Caco-2 (cell line): ENCODE results near the gene PACS1. TPM values are rescaled to one million over a fixed set of nuclear protein-coding genes. Genes with fewer than 3 reads are reported as not detected.

Source experiments
- BruUV-seq: library from RNA; stranded (reverse); fragments of 400-500 nt; replicated peaks from 2 replicates; lab custom pipeline; 2021; lab: Mats Ljungman, UMichigan
- CTCF ChIA-PET: fragments of 300-600 bp; sonication (Branson Sonifier 250); formaldehyde crosslinking; loops from one replicate; lab custom pipeline; 2022; ENCODE audit warnings: antibody characterized with exemption; lab: Charles Lee
- POLR2A ChIA-PET: fragments of 300-600 bp; sonication (Branson Sonifier 250); formaldehyde crosslinking; loops from one replicate; lab custom pipeline; 2022; ENCODE audit warnings: antibody characterized with exemption; lab: Charles Lee
- DNase-seq, 2 experiments: peaks; one replicate each; pipeline versions ENCODE4 v3.0.0 to v3.0.0-alpha.2; 2020 to 2022
- H3K27me3 ChIP-seq: replicated peaks from 2 replicates; pipeline ENCODE4 v1.6.0; 2011; ENCODE audit warnings: low read length; ENCODE audit not compliant: control insufficient read depth, insufficient read depth
- H3K36me3 ChIP-seq: 2 replicates; pipeline ENCODE4 v1.5.1; 2011; ENCODE audit warnings: low read length; ENCODE audit not compliant: control insufficient read depth, insufficient read depth
- H3K4me1 ChIP-seq: fragments of 250-450 bp; sonication (Bioruptor Pico); 2 replicates; pipeline ENCODE4 v1.5.1; 2020; ENCODE audit warnings: mild to moderate bottlenecking
- H3K4me3 ChIP-seq: 2 replicates; pipeline ENCODE4 v1.5.1; 2011; ENCODE audit warnings: low read depth, mild to moderate bottlenecking, control low read depth, low read length
- H3K9me3 ChIP-seq: fragments of 250-450 bp; sonication (Bioruptor Pico); 2 replicates; pipeline ENCODE4 v1.5.1; 2020; ENCODE audit warnings: mild to moderate bottlenecking, moderate library complexity
- H3K27ac Mint-ChIP-seq: one replicate; pipeline ENCODE4 v1.8.0; 2022; ENCODE audit warnings: mixed read lengths; ENCODE audit not compliant: unreplicated experiment
- H3K27me3 Mint-ChIP-seq: one replicate; pipeline ENCODE4 v1.8.0; 2022; ENCODE audit warnings: mixed read lengths; ENCODE audit not compliant: insufficient read depth, unreplicated experiment
- H3K36me3 Mint-ChIP-seq: one replicate; pipeline ENCODE4 v1.8.0; 2022; ENCODE audit warnings: mild to moderate bottlenecking, mixed read lengths; ENCODE audit not compliant: insufficient read depth, unreplicated experiment
- H3K4me1 Mint-ChIP-seq: one replicate; pipeline ENCODE4 v1.8.0; 2022; ENCODE audit warnings: low read depth, mixed read lengths; ENCODE audit not compliant: unreplicated experiment
- H3K4me3 Mint-ChIP-seq: one replicate; pipeline ENCODE4 v1.8.0; 2022; ENCODE audit warnings: mild to moderate bottlenecking, moderate library complexity, mixed read lengths; ENCODE audit not compliant: unreplicated experiment
- H3K9me3 Mint-ChIP-seq: one replicate; pipeline ENCODE4 v1.8.0; 2022; ENCODE audit warnings: mixed read lengths; ENCODE audit not compliant: unreplicated experiment
- intact Hi-C: fragments of 100-400 bp; cut with micrococcal nuclease; formaldehyde crosslinking; loops from one replicate; pipeline ENCODE4 v1.10.0; 2022; ENCODE audit not compliant: unreplicated experiment
- total RNA-seq: library from RNA; stranded (reverse); gene quantifications from 2 replicates; pipeline ENCODE4 v1.2.3, GENCODE V29; 2022
- TF ChIP-seq, protein P1 (sequence below), 2 experiments: fragments of 200-600 bp in 1 of 2; IDR thresholded peaks; 1 replicate in 1 of 2; 2 replicates in 1 of 2; pipeline versions ENCODE4 v1.5.1 to v1.8.0; 2011 to 2022; ENCODE audit warnings: antibody characterized with exemption in 1 of 2, control low read depth in 1 of 2, inconsistent platforms in 1 of 2, low read depth in 1 of 2, low read length in 1 of 2, mild to moderate bottlenecking in 1 of 2, moderate library complexity in 1 of 2; ENCODE audit not compliant: insufficient read depth in 1 of 2, severe bottlenecking in 1 of 2, unreplicated experiment in 1 of 2

The PACS1 gene
- total RNA-seq, 1 experiment from 2014 or later: 82.2 TPM

DNA sequence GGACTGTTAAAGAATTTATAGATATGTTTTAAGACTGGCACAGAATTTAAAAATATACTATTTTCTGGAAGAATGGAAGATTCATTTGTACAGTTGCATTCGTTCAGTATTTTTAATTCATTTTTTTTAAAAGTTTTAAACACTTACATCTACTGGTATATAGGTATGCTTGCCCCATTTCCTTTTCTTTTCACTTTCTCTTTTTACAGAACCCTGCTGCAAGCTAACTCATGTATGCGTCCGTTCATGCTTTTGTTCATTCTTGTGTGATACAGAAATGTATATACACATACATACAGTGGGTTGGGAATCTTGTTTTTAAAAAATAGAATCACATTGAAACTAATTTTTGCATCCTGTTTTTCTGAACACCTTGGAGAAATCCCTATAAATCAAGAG is 31.0 kb downstream of the PACS1 start:
- no peak for DNase-seq
- CTCF ChIA-PET: no interaction called here
- Histone ChIP-seq H3K36me3 (no peaks in the 10 kb centered on the region), H3K9me3 (no peaks in the 10 kb centered on the region), H3K27me3 (no peaks in the 10 kb centered on the region), H3K4me1 (no peaks in the 10 kb centered on the region), H3K4me3 (no peak overlapping the region)
- Mint-ChIP-seq H3K9me3 (no peaks in the 10 kb centered on the region), H3K36me3 (peaks cover 12% of the 10 kb centered on the region), H3K27ac (no peak overlapping the region), H3K4me3 (no peak overlapping the region), H3K27me3 (no peaks in the 10 kb centered on the region), H3K4me1 (no peaks in the 10 kb centered on the region)
- TF ChIP-seq, protein P1, sequence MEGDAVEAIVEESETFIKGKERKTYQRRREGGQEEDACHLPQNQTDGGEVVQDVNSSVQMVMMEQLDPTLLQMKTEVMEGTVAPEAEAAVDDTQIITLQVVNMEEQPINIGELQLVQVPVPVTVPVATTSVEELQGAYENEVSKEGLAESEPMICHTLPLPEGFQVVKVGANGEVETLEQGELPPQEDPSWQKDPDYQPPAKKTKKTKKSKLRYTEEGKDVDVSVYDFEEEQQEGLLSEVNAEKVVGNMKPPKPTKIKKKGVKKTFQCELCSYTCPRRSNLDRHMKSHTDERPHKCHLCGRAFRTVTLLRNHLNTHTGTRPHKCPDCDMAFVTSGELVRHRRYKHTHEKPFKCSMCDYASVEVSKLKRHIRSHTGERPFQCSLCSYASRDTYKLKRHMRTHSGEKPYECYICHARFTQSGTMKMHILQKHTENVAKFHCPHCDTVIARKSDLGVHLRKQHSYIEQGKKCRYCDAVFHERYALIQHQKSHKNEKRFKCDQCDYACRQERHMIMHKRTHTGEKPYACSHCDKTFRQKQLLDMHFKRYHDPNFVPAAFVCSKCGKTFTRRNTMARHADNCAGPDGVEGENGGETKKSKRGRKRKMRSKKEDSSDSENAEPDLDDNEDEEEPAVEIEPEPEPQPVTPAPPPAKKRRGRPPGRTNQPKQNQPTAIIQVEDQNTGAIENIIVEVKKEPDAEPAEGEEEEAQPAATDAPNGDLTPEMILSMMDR (IDR thresholded peaks at IDR 0.05; ENCODE audit: insufficient read depth in 1 of 2, low read depth in 1 of 2, low read length in 1 of 2, severe bottlenecking in 1 of 2, unreplicated experiment in 1 of 2): no peak
- intact Hi-C loops: no loop called here
- BruUV-seq: no TSS peak
- POLR2A ChIA-PET: no interaction called here

DNA sequence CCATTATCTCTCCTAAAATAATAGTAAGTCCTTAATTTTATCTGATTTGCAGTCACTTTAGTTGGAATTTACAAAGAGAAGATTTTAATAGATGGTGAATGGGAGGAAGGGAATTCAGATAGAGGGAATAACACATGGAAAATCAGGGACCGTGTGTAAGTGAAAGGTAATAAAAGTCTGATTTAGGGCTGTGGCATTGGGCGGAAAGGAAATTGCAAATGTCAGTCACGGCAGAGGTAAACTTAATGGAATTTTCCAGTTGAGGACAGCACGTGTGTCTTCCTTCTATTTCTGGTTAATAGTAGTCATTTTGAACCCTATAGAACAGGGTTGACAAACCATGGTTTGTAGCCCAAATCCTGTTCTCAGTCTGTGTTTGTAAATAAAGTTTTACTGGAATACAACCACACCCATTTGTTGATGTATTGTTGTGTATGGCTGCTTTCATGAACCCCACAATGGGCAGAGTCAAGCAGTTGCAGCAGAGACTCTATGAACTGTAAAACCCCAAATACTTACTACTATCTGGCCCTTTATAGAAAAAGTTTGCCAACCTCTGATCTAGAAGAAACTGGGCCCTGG is 34.1 kb downstream of the PACS1 start:
- Mint-ChIP-seq H3K4me1 (peaks cover 14% of the 10 kb centered on the region), H3K9me3 (no peaks in the 10 kb centered on the region), H3K4me3 (no peak overlapping the region), H3K36me3 (peaks cover 7% of the 10 kb centered on the region), H3K27ac (peak overlapping the region; percentile 41), H3K27me3 (no peaks in the 10 kb centered on the region)
- TF ChIP-seq, protein P1 (IDR thresholded peaks at IDR 0.05; ENCODE audit: insufficient read depth in 1 of 2, low read depth in 1 of 2, low read length in 1 of 2, severe bottlenecking in 1 of 2, unreplicated experiment in 1 of 2): no peak
- ChIA-PET CTCF (no interaction called here), POLR2A (no interaction called here)
- Histone ChIP-seq H3K4me3 (no peak overlapping the region), H3K27me3 (no peaks in the 10 kb centered on the region), H3K36me3 (no peaks in the 10 kb centered on the region), H3K4me1 (peaks cover 15% of the 10 kb centered on the region), H3K9me3 (no peaks in the 10 kb centered on the region)
- BruUV-seq: no TSS peak
- DNase-seq: no peak
- intact Hi-C loops: no loop called here

DNA sequence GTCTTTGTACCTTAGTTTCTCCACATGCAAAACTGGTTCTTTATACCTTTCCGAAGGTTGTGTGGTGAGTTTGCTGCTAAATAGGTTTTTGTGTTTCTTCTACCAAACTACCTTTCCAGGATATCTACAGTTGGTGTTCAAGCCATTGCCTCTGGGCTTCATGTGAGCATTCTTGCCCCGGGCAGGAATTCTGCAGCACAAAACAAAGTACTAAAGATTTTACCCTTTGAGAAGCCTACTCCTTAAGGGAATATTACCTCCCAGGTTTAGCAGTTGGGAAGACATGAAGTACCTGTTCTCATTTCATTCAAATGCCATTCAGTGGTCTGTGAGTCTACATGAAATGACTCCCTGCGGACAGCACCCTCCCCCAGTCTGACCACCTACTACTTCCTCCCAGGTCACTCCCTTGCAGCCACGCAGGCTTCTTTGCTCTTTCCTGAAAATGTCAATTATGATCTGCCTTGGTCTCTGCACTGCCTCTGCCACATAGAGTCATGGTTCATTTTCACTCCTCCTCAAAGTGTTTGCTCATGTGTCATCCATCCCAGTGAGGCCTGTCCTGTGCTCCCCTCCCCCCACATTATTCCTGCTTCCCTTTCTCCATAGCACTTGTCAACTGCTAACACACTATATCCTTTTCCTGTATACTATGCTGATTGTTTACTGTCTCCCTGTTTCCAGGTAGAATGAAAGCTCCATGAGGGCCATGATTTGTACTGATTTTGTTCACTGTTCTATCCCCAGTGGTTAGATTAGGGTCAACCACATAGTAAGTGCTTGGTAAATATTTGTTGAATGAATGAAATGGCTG is 36.9 kb downstream of the PACS1 start:
- no TSS peak for BruUV-seq
- Histone ChIP-seq H3K27me3 (no peaks in the 10 kb centered on the region), H3K4me1 (peaks cover 24% of the 10 kb centered on the region), H3K9me3 (no peaks in the 10 kb centered on the region), H3K36me3 (no peaks in the 10 kb centered on the region), H3K4me3 (no peak overlapping the region)
- peak overlapping the region; percentile 15 for H3K4me3 Mint-ChIP-seq
- H3K36me3 Mint-ChIP-seq: peaks cover 7% of the 10 kb centered on the region
- POLR2A ChIA-PET: no interaction called here
- no peaks in the 10 kb centered on the region for H3K27me3 Mint-ChIP-seq
- DNase-seq: no peak
- no peaks in the 10 kb centered on the region for H3K9me3 Mint-ChIP-seq
- H3K4me1 Mint-ChIP-seq: peaks cover 24% of the 10 kb centered on the region
- peak overlapping the region; percentile 29 for H3K27ac Mint-ChIP-seq
- intact Hi-C loops: no loop called here
- CTCF ChIA-PET: no interaction called here
- TF ChIP-seq, protein P1 (IDR thresholded peaks at IDR 0.05; ENCODE audit: insufficient read depth in 1 of 2, low read depth in 1 of 2, low read length in 1 of 2, severe bottlenecking in 1 of 2, unreplicated experiment in 1 of 2): no peak
